Endodermal cell (in vitro differentiated cells): ENCODE results near the gene JARID2. TPM values are rescaled to one million over a fixed set of nuclear protein-coding genes. Genes with fewer than 3 reads are reported as not detected.
A peak's percentile ranks its signal among the peaks of the same experiment; 100 is the strongest.

ENCODE experiments used
- DNase-seq: peaks from one replicate; pipeline ENCODE4 v3.0.0-alpha.2; 2017
- H3K27ac ChIP-seq: 2 replicates; pipeline ENCODE4 v1.5.1; 2013; ENCODE audit warnings: mild to moderate bottlenecking, low read depth, low read length, moderate library complexity
- H3K27me3 ChIP-seq: 2 replicates; pipeline ENCODE4 v1.6.1; 2013; ENCODE audit warnings: mild to moderate bottlenecking, low read length, moderate library complexity; ENCODE audit not compliant: insufficient read depth, control insufficient read depth, poor library complexity, severe bottlenecking
- H3K36me3 ChIP-seq: 2 replicates; pipeline ENCODE4 v1.7.0; 2013; ENCODE audit warnings: mild to moderate bottlenecking, low read length, moderate library complexity; ENCODE audit not compliant: control insufficient read depth, insufficient read depth
- H3K4me1 ChIP-seq: one replicate; pipeline ENCODE4 v1.7.0; 2013; ENCODE audit warnings: low read length; ENCODE audit not compliant: control insufficient read depth, insufficient read depth
- H3K4me3 ChIP-seq: 2 replicates; pipeline ENCODE4 v1.5.1; 2013; ENCODE audit warnings: mild to moderate bottlenecking, low read length, moderate library complexity
- H3K9ac ChIP-seq: 2 replicates; pipeline ENCODE4 v1.6.1; 2013; ENCODE audit warnings: mild to moderate bottlenecking, low read length, moderate library complexity; ENCODE audit not compliant: poor library complexity, severe bottlenecking; ENCODE audit errors: extremely low read depth
- H3K9me3 ChIP-seq: 2 replicates; pipeline ENCODE4 v1.6.1; 2013; ENCODE audit warnings: mild to moderate bottlenecking, low read length, moderate library complexity; ENCODE audit not compliant: control insufficient read depth
- H3K27ac Mint-ChIP-seq: 2 replicates; pipeline ENCODE4 v1.8.0; 2020; ENCODE audit warnings: mixed read lengths
- H3K27me3 Mint-ChIP-seq: 2 replicates; pipeline ENCODE4 v1.8.0; 2021; ENCODE audit warnings: mild to moderate bottlenecking, mixed read lengths; ENCODE audit not compliant: insufficient read depth
- H3K36me3 Mint-ChIP-seq: 2 replicates; pipeline ENCODE4 v1.8.0; 2020; ENCODE audit warnings: low read depth, mixed read lengths
- H3K4me1 Mint-ChIP-seq: 2 replicates; pipeline ENCODE4 v1.8.0; 2020; ENCODE audit warnings: mixed read lengths
- H3K4me3 Mint-ChIP-seq: 2 replicates; pipeline ENCODE4 v1.8.0; 2020; ENCODE audit warnings: mild to moderate bottlenecking, moderate library complexity, mixed read lengths
- H3K9me3 Mint-ChIP-seq: 2 replicates; pipeline ENCODE4 v1.8.0; 2020; ENCODE audit warnings: mild to moderate bottlenecking, mixed read lengths
- WGBS, 2 experiments: methylation state at CpG; one replicate each; pipeline versions ENCODE4 v1.1.5 to v1.1.7; 2013; ENCODE audit warnings: missing lambda C conversion rate in 2 of 2, mixed read lengths in 1 of 2; ENCODE audit not compliant: insufficient coverage in 1 of 2, insufficient read length in 1 of 2; 5-methylcytosine and 5-hydroxymethylcytosine counted together
- total RNA-seq, 2 donors: library from RNA; stranded (reverse); fragmentation: NEBNext Ultra II Directional in 1 of 2; extraction: Animal tissue kit (Norgen Biotek cat#: 25700) in 1 of 2; gene quantifications; 2 replicates in 1 of 2; 3 replicates in 1 of 2; pipeline ENCODE4 v1.2.1, GENCODE V29; 2021
- TF ChIP-seq, protein P1 (sequence below): fragments of 200-600 bp; sonication (generic); conservative IDR thresholded peaks from 2 replicates; pipeline ENCODE4 v1.5.0; 2021; ENCODE audit warnings: antibody characterized with exemption, mild to moderate bottlenecking

The JARID2 gene
- total RNA-seq, 2 donors from 2014 or later: 42.5 to 77.0 TPM

DNA sequence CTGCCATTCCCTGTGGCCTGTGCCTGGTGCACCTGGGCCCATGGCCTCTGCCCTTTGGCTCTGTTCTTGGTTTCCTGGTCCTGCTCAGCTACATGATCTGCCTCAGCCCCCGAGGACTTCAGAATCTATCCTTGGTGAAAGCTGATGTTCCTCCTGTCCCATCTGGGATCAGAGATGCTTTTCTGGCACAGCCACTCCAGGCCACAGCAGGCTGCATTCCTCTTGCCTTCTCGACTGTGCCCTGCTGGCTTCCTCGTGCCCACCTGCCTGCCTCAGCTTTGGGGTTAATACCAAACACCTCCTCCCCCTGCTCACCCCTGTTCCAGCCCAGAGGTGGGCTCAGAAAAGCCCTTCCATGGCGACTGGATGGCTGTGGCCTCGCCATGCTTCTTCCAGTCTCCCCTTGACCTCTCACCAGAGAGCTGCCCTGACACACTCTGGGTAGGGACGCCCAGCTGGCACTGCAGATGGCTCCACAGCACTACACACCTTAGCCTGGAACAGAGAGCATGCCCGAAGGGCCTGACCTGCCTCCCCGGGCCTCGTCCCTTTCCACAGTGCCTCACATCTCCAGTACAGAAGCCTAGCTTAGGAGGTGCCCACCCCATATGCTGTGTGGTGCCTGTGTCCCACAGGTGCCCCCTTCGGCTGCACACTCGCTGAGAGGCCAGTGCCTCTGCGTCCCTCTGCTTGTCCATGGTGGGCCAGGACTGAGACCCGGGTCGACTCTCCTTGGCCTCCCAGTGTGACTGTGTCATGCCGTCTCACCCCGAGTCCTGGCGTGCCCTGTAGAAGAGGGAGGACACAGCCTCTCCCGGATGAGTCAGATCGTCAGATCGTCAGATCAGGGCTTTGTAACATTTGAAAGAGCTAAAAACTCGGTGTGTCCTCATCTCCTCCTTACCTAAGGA, 268.2 kb downstream of the JARID2 start:
- H3K36me3 Mint-ChIP-seq: peaks cover 79% of the 10 kb centered on the region
- no peak for DNase-seq
- Histone ChIP-seq H3K36me3 (peaks cover 92% of the 10 kb centered on the region), H3K4me3 (no peak overlapping the region), H3K9me3 (no peaks in the 10 kb centered on the region), H3K27me3 (no peaks in the 10 kb centered on the region), H3K4me1 (no peaks in the 10 kb centered on the region), H3K27ac (no peak overlapping the region), H3K9ac (no peak overlapping the region)
- no peak overlapping the region for H3K4me3 Mint-ChIP-seq
- H3K4me1 Mint-ChIP-seq: no peaks in the 10 kb centered on the region
- no peaks in the 10 kb centered on the region for H3K9me3 Mint-ChIP-seq
- no peaks in the 10 kb centered on the region for H3K27me3 Mint-ChIP-seq
- WGBS, 2 experiments: 90 to 91% methylated on average over 9 to 21 of the region's 21 CpGs
- TF ChIP-seq, protein P1, sequence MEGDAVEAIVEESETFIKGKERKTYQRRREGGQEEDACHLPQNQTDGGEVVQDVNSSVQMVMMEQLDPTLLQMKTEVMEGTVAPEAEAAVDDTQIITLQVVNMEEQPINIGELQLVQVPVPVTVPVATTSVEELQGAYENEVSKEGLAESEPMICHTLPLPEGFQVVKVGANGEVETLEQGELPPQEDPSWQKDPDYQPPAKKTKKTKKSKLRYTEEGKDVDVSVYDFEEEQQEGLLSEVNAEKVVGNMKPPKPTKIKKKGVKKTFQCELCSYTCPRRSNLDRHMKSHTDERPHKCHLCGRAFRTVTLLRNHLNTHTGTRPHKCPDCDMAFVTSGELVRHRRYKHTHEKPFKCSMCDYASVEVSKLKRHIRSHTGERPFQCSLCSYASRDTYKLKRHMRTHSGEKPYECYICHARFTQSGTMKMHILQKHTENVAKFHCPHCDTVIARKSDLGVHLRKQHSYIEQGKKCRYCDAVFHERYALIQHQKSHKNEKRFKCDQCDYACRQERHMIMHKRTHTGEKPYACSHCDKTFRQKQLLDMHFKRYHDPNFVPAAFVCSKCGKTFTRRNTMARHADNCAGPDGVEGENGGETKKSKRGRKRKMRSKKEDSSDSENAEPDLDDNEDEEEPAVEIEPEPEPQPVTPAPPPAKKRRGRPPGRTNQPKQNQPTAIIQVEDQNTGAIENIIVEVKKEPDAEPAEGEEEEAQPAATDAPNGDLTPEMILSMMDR: no peak
- H3K27ac Mint-ChIP-seq: peak overlapping the region; percentile 68

DNA sequence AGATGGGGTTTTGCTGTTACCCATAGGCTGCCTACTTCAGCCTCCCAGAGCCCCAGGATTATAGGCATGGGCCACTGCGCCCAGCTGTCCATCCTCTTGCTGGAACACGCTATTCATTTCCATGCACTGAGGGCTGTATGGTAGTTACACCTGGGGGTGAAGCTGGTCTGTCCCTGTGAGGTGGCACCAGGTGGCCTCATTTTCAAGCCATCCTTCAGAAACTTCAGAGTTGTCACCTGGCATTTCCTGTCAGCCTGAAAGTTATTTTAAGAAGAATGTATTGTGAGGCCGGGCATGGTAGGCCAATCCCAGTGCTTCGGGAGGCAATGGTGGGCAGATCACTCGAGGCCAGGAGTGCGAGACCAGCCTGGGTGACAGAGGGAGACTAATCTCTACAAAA, 269.4 kb downstream of the JARID2 start:
- H3K27ac ChIP-seq: no peak overlapping the region
- H3K4me1 Mint-ChIP-seq: no peaks in the 10 kb centered on the region
- peak overlapping the region; percentile 5 for H3K27ac Mint-ChIP-seq
- H3K27me3 ChIP-seq: no peaks in the 10 kb centered on the region
- no peak overlapping the region for H3K4me3 ChIP-seq
- H3K36me3 ChIP-seq: peaks cover 88% of the 10 kb centered on the region
- H3K9me3 ChIP-seq: no peaks in the 10 kb centered on the region
- 94% methylated on average over 6 of the region's 6 CpGs; no CpG with 5 or more reads in 1 of the 2 experiments for WGBS, 2 experiments
- H3K9ac ChIP-seq: no peak overlapping the region
- no peaks in the 10 kb centered on the region for H3K9me3 Mint-ChIP-seq
- no peak overlapping the region for H3K4me3 Mint-ChIP-seq
- no peaks in the 10 kb centered on the region for H3K4me1 ChIP-seq
- TF ChIP-seq, protein P1: no peak
- peaks cover 88% of the 10 kb centered on the region for H3K36me3 Mint-ChIP-seq
- no peaks in the 10 kb centered on the region for H3K27me3 Mint-ChIP-seq
- no peak for DNase-seq

DNA sequence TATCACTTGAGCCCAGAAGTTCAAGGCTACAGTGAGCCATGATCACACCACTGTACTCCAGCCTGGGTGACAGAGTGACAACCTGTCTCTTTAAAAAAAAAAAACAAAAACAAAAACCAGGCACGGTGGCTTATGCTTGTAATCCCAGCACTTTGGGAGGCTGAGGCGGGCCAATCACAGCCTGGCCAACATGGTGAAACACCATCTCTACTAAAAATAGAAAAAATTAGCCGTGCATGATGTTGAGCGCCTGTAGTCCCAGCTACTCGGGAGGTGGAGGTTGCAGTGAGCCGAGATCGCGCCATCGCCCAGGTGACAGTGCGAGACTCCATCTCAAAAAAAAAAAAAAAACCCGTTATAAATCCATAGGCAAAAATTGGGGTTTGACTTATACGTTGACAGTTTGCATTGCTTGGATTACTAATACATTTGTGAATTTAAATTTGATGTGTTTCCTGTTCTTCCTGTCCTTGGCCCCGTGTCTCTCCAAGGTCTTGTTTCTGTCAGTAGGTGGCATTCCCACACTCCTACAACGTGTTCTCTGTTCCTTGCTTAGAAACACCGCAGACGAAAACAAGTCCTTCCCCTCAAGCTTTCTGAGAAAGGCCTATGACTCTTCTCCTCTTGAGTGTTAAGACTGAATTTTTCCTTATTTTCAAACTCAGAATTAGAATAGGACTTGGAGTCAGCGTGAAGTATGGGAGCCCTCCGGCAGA, 269.9 kb downstream of the JARID2 start:
- Histone ChIP-seq H3K9ac (no peak overlapping the region), H3K27me3 (no peaks in the 10 kb centered on the region), H3K36me3 (peaks cover 88% of the 10 kb centered on the region), H3K4me1 (no peaks in the 10 kb centered on the region), H3K9me3 (no peaks in the 10 kb centered on the region), H3K4me3 (no peak overlapping the region), H3K27ac (no peak overlapping the region)
- Mint-ChIP-seq H3K9me3 (no peaks in the 10 kb centered on the region), H3K27me3 (no peaks in the 10 kb centered on the region), H3K4me3 (no peak overlapping the region), H3K27ac (peak overlapping the region; percentile 21), H3K36me3 (peaks cover 87% of the 10 kb centered on the region), H3K4me1 (no peaks in the 10 kb centered on the region)
- TF ChIP-seq, protein P1: peak; percentile 48
- no peak for DNase-seq
- 93 to 100% methylated on average over 11 to 18 of the region's 18 CpGs for WGBS, 2 experiments
